HG03039 (cell line): ENCODE results near the gene GUCY2C.

ENCODE experiments used
- ATAC-seq: cut with Tn5 transposase; IDR thresholded peaks from one replicate; pipeline ENCODE4 v1.9.1; 2021; ENCODE audit warnings: mild to moderate bottlenecking, moderate library complexity; ENCODE audit not compliant: unreplicated experiment

GUCY2C gene

GRCh38 chr12:14575585-14575984 lies 120.8 kb downstream of the GUCY2C start:
- ATAC-seq = no peak

GRCh38 chr12:14573118-14573517 lies 123.3 kb downstream of the GUCY2C start:
- ATAC-seq = no peak

- ATAC-seq = no peak
These were observed 124.0 kb downstream of the GUCY2C start for GRCh38 chr12:14572401-14572800.

GRCh38 chr12:14571779-14572178 lies 124.6 kb downstream of the GUCY2C start:
- no peak for ATAC-seq

- no peak for ATAC-seq
These were observed 126.2 kb downstream of the GUCY2C start for GRCh38 chr12:14570231-14570630.

- ATAC-seq = peak; percentile 51
These were observed 128.8 kb downstream of the GUCY2C start, which contains the start of gene PLBD1 for GRCh38 chr12:14567351-14568162. TSS of gene PLBD1 (minus strand) at chr12:14567883. CDS start at chr12:14567696, 187 bp downstream.

- no peak for ATAC-seq
These were observed 132.0 kb downstream of the GUCY2C start for GRCh38 chr12:14564336-14564959.

GRCh38 chr12:14563046-14563445 lies 133.4 kb downstream of the GUCY2C start:
- no peak for ATAC-seq
